Nephron progenitor cell (in vitro differentiated cells): ENCODE data around the gene ELANE.
A peak's percentile ranks its signal among the peaks of the same experiment; 100 is the strongest.

Source experiments
- DNase-seq: peaks from one replicate; pipeline ENCODE4 v3.0.0; 2021
- H3K27ac Mint-ChIP-seq: 2 replicates; pipeline ENCODE4 v1.8.0; 2021; ENCODE audit warnings: mild to moderate bottlenecking, moderate library complexity, mixed read lengths
- H3K27me3 Mint-ChIP-seq: 2 replicates; pipeline ENCODE4 v1.8.0; 2021; ENCODE audit warnings: mild to moderate bottlenecking, low read depth, mixed read lengths; ENCODE audit not compliant: poor library complexity
- H3K36me3 Mint-ChIP-seq: 2 replicates; pipeline ENCODE4 v1.8.0; 2021; ENCODE audit warnings: low read depth, mixed read lengths
- H3K4me1 Mint-ChIP-seq: 2 replicates; pipeline ENCODE4 v1.8.0; 2021; ENCODE audit warnings: mixed read lengths
- H3K4me3 Mint-ChIP-seq: 2 replicates; pipeline ENCODE4 v1.8.0; 2021; ENCODE audit warnings: mild to moderate bottlenecking, moderate library complexity, mixed read lengths
- H3K9me3 Mint-ChIP-seq: 2 replicates; pipeline ENCODE4 v1.8.0; 2021; ENCODE audit warnings: mild to moderate bottlenecking, moderate library complexity, mixed read lengths
- CTCF ChIP-seq: fragments of 200-600 bp; sonication (generic); IDR thresholded peaks from 2 replicates; pipeline ENCODE4 v1.5.0; 2021; ENCODE audit warnings: antibody characterized with exemption

The ELANE gene

GRCh38 chr19:898663-899062, 46.6 kb downstream of the ELANE start:
- H3K9me3 Mint-ChIP-seq: no peaks in the 10 kb centered on the region

GRCh38 chr19:899336-900042, 47.4 kb downstream of the ELANE start:
- no peak for DNase-seq
- Mint-ChIP-seq H3K9me3 (no peaks in the 10 kb centered on the region), H3K27me3 (peaks cover 4% of the 10 kb centered on the region), H3K27ac (no peak overlapping the region), H3K4me1 (peaks cover 23% of the 10 kb centered on the region), H3K36me3 (peaks cover 12% of the 10 kb centered on the region), H3K4me3 (no peak overlapping the region)
- TF ChIP-seq CTCF: no peak

More at GRCh38 chr19:898663-899062, 46.6 kb downstream of the ELANE start:
- DNase-seq: peak; percentile 65
- TF ChIP-seq CTCF: no peak
- Mint-ChIP-seq H3K27me3 (no peaks in the 10 kb centered on the region), H3K4me3 (no peak overlapping the region), H3K36me3 (peaks cover 12% of the 10 kb centered on the region), H3K4me1 (peaks cover 17% of the 10 kb centered on the region), H3K27ac (no peak overlapping the region)

- Mint-ChIP-seq H3K27ac (no peak overlapping the region), H3K4me1 (peaks cover 23% of the 10 kb centered on the region), H3K36me3 (peaks cover 12% of the 10 kb centered on the region), H3K9me3 (no peaks in the 10 kb centered on the region), H3K27me3 (peaks cover 4% of the 10 kb centered on the region), H3K4me3 (no peak overlapping the region)
- DNase-seq: no peak
- no peak for TF ChIP-seq CTCF
Measured at GRCh38 chr19:900043-900301, 47.9 kb downstream of the ELANE start.

- H3K27ac Mint-ChIP-seq: no peak overlapping the region
- H3K27me3 Mint-ChIP-seq: peaks cover 4% of the 10 kb centered on the region
- H3K9me3 Mint-ChIP-seq: no peaks in the 10 kb centered on the region
- H3K4me1 Mint-ChIP-seq: peaks cover 23% of the 10 kb centered on the region
- no peak overlapping the region for H3K4me3 Mint-ChIP-seq
- H3K36me3 Mint-ChIP-seq: peaks cover 12% of the 10 kb centered on the region
- no peak for TF ChIP-seq CTCF
- no peak for DNase-seq
Measured at GRCh38 chr19:900302-901111, 48.4 kb downstream of the ELANE start.

GRCh38 chr19:901216-902092, 49.4 kb downstream of the ELANE start:
- Mint-ChIP-seq H3K4me1 (peaks cover 23% of the 10 kb centered on the region), H3K27me3 (peaks cover 4% of the 10 kb centered on the region), H3K9me3 (no peaks in the 10 kb centered on the region), H3K4me3 (no peak overlapping the region), H3K27ac (no peak overlapping the region), H3K36me3 (peaks cover 7% of the 10 kb centered on the region)
- no peak for DNase-seq
- TF ChIP-seq CTCF: no peak
